HG03571 (cell line): Measurements from ENCODE around the gene CCP110.

ENCODE experiments used
- ATAC-seq: cut with Tn5 transposase; IDR thresholded peaks from one replicate; pipeline ENCODE4 v1.9.1; 2021; ENCODE audit not compliant: unreplicated experiment

CCP110 gene

DNA sequence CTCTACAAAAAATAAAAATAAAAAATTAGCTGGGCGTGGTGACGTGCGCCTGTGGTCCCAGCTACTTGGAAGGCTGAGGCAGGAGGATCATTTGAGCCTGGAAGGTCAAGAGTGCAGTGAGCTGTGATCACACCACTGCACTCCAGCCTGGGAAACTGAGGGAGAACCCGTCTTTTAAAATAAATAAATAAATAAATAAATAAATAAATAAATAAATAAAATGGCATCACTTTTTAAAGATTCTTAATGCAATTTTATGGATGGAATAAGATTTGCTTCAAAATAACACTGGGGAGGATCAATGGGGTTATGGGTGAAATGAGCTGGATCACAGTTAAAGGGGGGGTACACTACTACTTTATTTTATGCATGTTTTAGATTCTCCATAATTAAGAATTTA, 16.8 kb upstream of the CCP110 start:
- ATAC-seq = no peak

- no peak for ATAC-seq
Observed at GRCh38 chr16:19507867-19508266, 15.9 kb upstream of the CCP110 start.

DNA sequence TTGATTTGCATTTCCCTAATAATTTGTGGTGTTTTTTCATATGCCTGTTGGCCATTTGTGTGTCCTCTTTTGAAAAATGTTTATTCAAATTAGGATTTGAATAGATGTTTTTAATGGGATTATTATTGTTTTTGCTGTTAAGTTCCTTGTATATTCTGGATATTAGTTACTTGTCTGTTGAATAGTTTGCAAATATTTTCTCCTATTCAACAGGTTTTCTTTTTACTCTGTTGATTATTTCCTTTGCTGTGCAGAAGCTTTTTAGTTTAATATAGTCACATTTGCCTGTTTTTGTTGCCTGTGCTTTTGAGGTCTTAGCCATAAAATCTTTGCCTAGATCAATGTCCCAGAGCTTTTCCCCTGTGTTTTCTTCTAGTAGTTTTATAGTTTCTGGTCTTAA, 11.4 kb upstream of the CCP110 start:
- no peak for ATAC-seq

DNA sequence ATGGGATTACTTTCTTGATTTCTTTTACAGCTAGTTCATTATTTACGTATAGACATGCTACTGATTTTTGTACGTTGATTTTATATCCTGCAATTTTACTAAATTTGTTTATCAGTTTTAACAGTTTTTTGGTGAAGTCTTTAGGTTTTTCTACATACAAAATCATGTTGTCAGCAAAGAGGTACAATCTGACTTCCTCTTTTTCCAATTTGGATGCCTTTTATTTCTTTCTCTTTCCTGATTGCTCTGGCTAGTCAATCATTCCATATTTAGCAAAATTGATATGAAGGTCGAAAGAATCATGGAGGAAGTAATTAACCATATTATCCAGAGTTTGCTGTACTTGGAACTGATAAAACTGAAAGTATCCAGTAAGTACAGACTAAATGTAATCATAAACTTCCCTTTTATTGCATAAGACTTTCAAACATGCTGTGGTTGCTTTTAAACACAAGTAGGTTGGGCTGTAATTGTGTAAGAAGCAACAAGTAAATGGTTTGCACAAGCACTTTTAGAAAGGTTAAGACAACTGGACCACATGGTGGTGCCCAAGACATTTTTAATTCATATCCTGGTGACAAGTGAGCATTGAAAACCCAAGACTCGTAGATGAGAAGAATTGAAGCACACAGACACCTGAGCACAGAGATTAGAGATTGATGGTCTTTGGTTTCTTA, 10.2 kb upstream of the CCP110 start:
- no peak for ATAC-seq

- ATAC-seq = no peak
Observed at GRCh38 chr16:19515757-19516156, 8.0 kb upstream of the CCP110 start.

DNA sequence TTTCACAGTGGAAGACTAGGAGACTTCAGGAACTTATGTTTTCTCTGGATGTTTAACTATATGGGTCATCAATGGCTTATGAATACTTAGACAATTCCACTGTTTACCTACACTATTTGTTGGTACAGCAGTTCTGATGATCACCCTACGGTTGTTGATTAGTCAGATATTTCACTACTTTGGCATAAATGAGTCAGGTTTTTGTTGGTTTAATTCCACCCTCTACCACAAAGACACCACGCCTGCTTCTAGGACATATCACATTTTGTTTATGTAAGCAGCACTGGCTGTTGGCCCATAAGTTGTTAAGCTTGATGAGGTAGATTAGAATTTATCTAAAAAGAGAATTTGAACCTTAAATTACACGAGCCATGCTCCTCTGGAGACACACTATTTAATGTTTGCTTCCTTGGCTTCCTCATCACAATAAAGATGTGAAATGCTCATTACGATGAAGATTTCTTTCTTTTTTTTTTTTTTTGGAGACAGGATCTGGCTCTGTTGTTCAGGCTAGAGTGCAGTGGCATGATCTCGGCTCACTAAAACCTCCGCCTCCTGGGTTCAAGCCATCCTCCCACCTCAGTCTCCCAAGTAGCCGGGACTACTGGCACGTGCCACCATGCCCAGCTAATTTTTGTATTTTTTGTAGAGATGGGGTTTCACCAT, 6.2 kb upstream of the CCP110 start:
- ATAC-seq = no peak

- no peak for ATAC-seq
Observed at GRCh38 chr16:19518388-19518787, 5.4 kb upstream of the CCP110 start.

GRCh38 chr16:19520861-19521331, 2.8 kb upstream of the CCP110 start:
- no peak for ATAC-seq

DNA sequence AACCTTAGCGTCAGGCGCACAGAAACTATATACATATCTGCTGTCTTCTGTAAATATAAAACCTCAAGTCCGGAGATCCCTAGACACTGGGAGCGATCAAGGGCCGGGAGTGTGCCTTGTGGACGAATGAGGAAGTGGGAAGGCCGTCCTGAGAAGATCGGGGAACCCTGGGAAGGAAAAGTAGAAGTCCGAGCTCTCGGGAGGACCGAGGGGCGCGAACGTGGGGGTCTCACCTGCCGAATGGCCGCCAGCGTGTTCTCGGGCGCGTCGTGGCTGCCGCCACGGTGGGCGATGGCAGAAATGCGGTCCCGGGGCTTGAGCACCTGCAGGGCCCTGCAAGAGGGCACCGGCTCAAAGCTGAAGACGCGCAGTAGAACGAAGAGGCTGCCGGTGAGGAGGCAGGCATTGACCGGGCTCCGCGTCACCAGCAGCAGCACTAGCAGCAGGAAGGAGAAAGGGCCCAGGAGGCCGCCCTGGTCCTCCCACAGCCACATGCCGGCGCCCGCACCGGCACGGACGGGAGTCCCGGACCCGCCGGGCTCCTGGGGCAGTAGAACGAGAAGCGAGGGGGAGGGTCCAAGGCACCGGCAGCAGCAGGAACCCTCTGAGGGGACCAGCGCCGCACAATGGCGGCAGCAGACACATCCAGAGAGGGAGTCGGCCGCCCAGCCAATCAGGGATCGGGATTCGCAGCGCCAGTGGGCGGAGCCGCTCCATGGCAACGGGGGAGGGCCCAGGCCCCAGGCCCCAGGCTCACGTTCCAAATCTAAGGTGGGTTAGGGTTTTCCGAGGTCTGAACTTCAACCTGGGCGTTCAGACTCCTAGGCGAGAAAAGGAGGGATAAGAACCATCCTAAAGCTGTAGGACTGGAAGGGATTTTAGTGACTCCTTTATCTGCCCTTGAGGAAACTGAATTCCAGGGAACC, 2.0 kb upstream of the CCP110 start, which contains the start of gene GDE1:
GDE1 (minus strand) TSS at position 628 of the 926 bp plus-strand sequence; CDS start at position 494, 134 bp downstream.
- ATAC-seq = peak; percentile 64

- no peak for ATAC-seq
Observed at GRCh38 chr16:19522397-19522732, 1.4 kb upstream of the CCP110 start.

GRCh38 chr16:19522760-19523159, 982 bp upstream of the CCP110 start:
- no peak for ATAC-seq

DNA sequence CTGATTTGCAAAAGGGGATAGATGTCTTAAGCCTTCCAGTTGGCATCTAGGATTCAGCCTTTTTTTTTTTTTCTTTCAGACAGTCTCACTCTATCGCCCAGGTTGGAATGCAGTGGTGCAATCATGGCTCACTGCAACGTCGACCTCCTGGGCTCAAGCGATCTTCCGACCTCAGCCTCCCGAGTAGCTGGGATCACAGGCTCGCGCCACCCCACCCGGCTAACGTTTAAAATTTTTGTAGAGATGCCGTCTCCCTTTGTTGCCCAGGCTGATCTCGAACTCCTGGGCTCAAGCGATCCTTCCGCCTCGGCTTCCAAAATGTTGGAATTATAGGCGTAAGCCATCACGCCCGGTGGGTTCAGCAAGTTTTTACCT, 571 bp upstream of the CCP110 start:
- ATAC-seq = no peak

DNA sequence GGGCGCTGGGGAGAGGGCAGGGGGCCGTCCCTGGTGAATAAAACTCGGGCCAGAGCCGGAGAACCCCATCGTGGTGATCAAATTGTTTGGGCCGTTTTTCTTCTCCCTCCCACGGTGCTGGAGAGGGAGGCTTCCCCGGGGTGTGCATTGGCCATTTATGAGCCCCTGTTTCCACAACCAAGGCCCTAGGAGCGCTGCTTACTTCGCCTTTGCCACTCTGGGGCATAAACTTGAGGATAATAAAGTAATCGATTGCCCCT, 544 bp downstream of the CCP110 start:
- no peak for ATAC-seq

DNA sequence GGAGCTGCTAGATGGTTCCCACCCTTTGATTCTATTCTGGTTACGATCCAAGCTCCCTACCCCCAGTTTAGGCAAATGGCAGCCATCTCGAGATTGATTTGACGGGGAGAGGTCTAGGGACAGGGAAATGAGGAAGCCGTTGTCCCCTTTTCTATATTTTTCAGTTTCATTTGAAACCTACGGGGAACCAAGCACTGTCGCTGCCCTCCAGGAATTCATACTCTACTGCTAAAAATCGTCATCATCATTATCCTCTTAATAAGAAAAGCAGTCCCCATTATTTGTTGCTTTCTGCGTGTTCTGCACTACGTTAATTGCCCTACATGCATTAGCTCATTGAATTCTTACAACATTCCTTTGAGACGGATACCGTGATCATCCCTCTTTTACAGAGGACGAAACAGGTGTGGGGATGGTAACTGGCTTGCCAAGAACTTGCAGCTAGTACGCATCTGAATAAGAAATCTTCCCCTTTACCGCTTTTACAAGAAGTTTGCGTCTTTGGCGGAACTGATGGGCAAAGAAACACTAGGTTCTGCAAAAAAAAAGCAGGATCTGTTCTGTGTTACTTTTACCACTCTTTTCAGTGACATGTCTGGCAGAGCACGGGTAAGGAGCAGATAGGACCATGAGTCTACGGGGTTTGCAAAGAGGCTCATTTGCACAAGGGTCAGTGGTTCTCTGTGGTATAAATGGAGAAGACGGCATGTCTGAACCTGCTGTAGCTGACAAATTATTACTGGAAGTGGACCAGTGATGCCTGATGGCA, 1.1 kb downstream of the CCP110 start:
- ATAC-seq = no peak

GRCh38 chr16:19525385-19525723, 1.6 kb downstream of the CCP110 start:
- ATAC-seq = no peak

GRCh38 chr16:19527161-19527560, 3.4 kb downstream of the CCP110 start:
- ATAC-seq = no peak

GRCh38 chr16:19528666-19529065, 4.9 kb downstream of the CCP110 start:
- ATAC-seq = no peak

DNA sequence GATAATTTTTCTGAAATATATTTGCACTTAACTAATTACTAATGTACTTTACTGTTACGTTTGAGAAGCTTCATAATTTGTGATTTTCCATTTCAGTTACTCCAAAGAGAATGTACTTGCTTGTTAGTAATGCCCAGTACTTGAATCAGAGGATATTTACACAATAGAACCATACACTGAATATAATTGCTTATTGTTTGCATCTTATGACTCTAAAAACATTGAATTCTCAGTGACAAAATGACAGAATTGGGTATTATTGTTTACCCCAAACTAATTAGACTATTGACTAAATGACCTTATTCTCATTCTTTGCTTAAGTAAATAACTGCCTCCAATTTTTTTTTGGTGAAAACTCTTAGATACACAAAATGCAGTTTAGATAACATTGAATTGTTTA, 8.9 kb downstream of the CCP110 start:
- no peak for ATAC-seq

DNA sequence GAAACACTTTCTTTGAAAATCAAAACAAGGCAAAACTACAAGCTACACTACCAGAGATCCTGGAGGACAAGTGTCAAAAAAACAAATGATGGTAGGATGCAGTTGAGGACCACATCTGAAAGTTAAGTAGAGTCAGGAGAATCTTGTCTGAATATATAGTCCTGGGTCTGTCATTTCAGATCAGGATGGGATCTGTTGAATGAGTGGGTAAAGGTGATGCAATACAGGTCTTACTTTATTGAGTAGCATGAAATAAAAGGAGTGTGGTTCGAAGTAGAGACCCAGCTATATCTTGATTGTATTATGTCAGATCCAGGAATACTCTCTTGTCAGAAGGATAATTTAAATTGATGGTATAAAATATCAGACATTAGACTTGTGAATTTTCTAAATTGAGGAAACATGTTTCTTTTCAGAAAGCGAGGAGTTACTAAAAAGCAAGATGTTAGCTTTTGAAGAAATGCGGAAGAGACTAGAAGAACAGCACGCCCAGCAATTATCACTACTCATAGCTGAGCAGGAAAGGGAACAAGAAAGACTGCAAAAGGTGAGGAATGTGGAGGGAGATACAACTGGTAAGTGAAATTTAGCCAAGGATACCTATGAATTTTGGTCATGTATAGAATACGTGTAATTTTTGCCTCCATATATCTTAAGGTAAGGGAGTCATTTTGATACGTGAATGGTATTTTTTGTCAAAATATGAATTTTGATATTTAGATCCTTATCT, 16.7 kb downstream of the CCP110 start:
- ATAC-seq = no peak

DNA sequence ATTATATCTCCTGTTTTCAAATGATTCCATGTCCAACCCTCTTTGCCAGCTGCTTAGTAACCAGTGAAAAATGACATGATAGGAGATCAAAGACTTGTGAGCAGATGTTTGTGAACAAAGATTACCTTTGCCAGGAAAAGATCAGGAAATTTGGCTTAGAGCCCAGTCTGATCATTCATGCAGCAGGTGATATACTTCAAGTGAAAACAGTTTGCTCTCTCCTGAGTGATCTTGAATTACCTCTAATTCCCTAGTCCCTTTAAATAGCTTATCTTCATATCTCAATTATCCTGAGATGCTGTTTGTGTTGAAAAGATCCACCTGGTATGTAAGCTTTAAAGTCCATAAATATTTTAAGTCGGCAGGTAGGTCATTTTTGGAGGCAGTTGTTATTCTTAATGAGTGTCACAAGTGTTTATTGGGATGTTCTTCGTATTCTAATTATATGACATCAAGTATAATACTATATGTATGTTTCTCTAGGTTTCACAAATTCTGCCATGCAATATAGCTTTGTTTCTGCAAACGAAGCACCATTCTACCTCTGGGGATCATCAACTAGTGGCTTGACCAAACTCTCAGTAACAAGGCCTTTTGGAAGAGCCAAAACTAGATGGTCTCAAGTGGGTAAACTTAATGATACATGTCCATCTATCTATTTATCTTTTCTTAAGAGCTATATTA, 18.5 kb downstream of the CCP110 start:
- no peak for ATAC-seq
